NCI-H774 (cell line): ENCODE measurements around the gene PPARA.
A peak's percentile ranks its signal among the peaks of the same experiment; 100 is the strongest.

Experiments used
- DNase-seq: peaks from one replicate; lab custom pipeline; 2025; lab: John Stamatoyannopoulos, UW

PPARA gene

GRCh38 chr22:46145361-46145851 is 4.9 kb upstream of the PPARA start:
- no peak for DNase-seq

GRCh38 chr22:46145896-46146295 is 4.4 kb upstream of the PPARA start:
- DNase-seq: no peak

- no peak for DNase-seq
Measured at GRCh38 chr22:46146329-46146728, 4.0 kb upstream of the PPARA start.

GRCh38 chr22:46147061-46147460 is 3.3 kb upstream of the PPARA start:
- no peak for DNase-seq

- no peak for DNase-seq
Measured at GRCh38 chr22:46147471-46148267, 2.7 kb upstream of the PPARA start.

- no peak for DNase-seq
Measured at GRCh38 chr22:46148336-46148735, 2.0 kb upstream of the PPARA start.

GRCh38 chr22:46148816-46149511 is 1.4 kb upstream of the PPARA start:
- DNase-seq: no peak

GRCh38 chr22:46149512-46150033 is 753 bp upstream of the PPARA start:
- DNase-seq: no peak

- DNase-seq: no peak
Measured at GRCh38 chr22:46150655-46151477, 540 bp downstream of the PPARA start.

GRCh38 chr22:46153930-46154329 is 3.6 kb downstream of the PPARA start:
- DNase-seq: no peak

- no peak for DNase-seq
Measured at GRCh38 chr22:46156031-46156430, 5.7 kb downstream of the PPARA start.

GRCh38 chr22:46158283-46158682 is 8.0 kb downstream of the PPARA start:
- no peak for DNase-seq

- DNase-seq: no peak
Measured at GRCh38 chr22:46159212-46159611, 8.9 kb downstream of the PPARA start.

- no peak for DNase-seq
Measured at GRCh38 chr22:46159777-46160176, 9.5 kb downstream of the PPARA start.

GRCh38 chr22:46162285-46162684 is 12.0 kb downstream of the PPARA start:
- peak; percentile 13 for DNase-seq

- no peak for DNase-seq
Measured at GRCh38 chr22:46162771-46163556, 12.6 kb downstream of the PPARA start.

GRCh38 chr22:46163557-46163888 is 13.2 kb downstream of the PPARA start:
- DNase-seq: no peak

GRCh38 chr22:46165977-46166376 is 15.7 kb downstream of the PPARA start:
- DNase-seq: no peak

GRCh38 chr22:46169628-46170027 is 19.3 kb downstream of the PPARA start:
- no peak for DNase-seq

- DNase-seq: no peak
Measured at GRCh38 chr22:46171940-46172339, 21.6 kb downstream of the PPARA start.

GRCh38 chr22:46172522-46173110 is 22.3 kb downstream of the PPARA start:
- no peak for DNase-seq
